ENCODE measurements around the gene GALNT14. TPM values are rescaled to one million over a fixed set of nuclear protein-coding genes. Genes with fewer than 3 reads are reported as not detected.

Gene GALNT14
- total RNA-seq, 1 donor = 0.72 TPM

GRCh38 chr2:30931841-30932407, 206.3 kb downstream of the GALNT14 start:
- no peak overlapping the region for H3K4me3 ChIP-seq (ENCODE audit: low read depth, low read length)
- TF ChIP-seq, protein P1, sequence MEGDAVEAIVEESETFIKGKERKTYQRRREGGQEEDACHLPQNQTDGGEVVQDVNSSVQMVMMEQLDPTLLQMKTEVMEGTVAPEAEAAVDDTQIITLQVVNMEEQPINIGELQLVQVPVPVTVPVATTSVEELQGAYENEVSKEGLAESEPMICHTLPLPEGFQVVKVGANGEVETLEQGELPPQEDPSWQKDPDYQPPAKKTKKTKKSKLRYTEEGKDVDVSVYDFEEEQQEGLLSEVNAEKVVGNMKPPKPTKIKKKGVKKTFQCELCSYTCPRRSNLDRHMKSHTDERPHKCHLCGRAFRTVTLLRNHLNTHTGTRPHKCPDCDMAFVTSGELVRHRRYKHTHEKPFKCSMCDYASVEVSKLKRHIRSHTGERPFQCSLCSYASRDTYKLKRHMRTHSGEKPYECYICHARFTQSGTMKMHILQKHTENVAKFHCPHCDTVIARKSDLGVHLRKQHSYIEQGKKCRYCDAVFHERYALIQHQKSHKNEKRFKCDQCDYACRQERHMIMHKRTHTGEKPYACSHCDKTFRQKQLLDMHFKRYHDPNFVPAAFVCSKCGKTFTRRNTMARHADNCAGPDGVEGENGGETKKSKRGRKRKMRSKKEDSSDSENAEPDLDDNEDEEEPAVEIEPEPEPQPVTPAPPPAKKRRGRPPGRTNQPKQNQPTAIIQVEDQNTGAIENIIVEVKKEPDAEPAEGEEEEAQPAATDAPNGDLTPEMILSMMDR (IDR thresholded peaks at IDR 0.05; ENCODE audit: insufficient read depth, low read length) = no peak
- no peak for DNase-seq (ENCODE audit: low read depth)

DNA sequence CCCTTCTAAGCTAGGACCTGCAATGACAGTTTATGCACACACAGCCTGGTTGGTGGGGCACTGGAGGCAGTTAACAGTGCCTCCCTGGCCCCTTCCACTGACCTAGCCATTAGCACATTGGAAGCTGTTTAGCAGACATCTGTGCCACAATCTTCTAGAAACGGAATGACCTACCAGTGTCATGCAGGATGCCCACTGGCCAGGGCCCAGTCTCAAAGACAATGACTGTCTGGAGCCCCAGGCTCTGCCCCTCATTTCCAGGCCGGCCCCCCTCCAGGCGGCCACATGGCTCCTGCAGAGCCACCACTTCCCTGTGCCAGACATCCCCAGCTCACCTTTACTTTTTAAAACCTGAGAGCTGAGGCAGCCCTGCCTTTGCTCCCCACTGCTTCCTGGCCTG, 207.5 kb downstream of the GALNT14 start:
- TF ChIP-seq, protein P1 (IDR thresholded peaks at IDR 0.05; ENCODE audit: insufficient read depth, low read length) = no peak
- no peak for DNase-seq (ENCODE audit: low read depth)
- H3K4me3 ChIP-seq (ENCODE audit: low read depth, low read length) = no peak overlapping the region

- no peak overlapping the region for H3K4me3 ChIP-seq (ENCODE audit: low read depth, low read length)
- TF ChIP-seq, protein P1 (IDR thresholded peaks at IDR 0.05; ENCODE audit: insufficient read depth, low read length) = no peak
- no peak for DNase-seq (ENCODE audit: low read depth)
These were observed 210.7 kb downstream of the GALNT14 start for GRCh38 chr2:30927465-30928075.

DNA sequence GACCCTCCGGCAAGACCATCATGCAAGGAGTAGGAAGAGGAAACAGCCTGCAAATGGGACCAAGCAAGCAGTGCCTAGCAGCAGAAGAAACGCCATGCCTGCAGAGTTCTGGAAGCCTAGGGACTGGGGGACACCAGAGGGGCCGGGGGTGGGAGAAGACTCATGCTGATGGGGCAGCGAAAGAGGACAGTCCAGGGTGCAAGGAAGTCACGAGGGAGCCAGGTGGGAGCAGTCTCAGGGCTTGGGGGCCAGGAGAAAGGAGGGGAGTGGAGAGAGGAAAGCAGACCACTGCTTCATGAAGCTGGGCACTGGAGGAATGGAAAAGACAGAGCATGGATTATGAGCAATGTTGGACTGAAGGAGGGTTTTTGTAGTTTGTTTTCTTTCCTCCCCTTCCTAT, 211.6 kb downstream of the GALNT14 start:
- DNase-seq (ENCODE audit: low read depth) = no peak
- TF ChIP-seq, protein P1 (IDR thresholded peaks at IDR 0.05; ENCODE audit: insufficient read depth, low read length) = no peak
- no peak overlapping the region for H3K4me3 ChIP-seq (ENCODE audit: low read depth, low read length)

DNA sequence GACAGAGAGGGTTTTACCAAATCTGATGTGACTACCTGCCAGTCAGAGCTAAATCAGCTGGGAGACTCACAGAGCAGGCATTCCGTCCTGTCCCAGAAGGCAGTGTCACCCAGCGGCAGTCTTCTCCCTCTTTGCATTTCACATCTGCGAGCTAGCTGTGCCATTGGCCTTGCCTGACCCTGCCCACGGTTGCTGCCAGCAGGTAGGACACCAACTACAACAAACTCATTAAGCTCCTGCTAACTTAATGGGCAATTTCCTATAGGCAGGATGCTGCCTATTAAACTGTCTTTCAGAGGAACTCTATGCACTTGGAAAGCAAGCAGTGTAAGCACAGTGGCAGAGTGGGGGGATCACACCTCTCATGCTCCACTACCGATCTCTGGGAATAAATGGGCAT, 214.6 kb downstream of the GALNT14 start:
- TF ChIP-seq, protein P1 (IDR thresholded peaks at IDR 0.05; ENCODE audit: insufficient read depth, low read length) = no peak
- DNase-seq (ENCODE audit: low read depth) = no peak
- H3K4me3 ChIP-seq (ENCODE audit: low read depth, low read length) = no peak overlapping the region

DNA sequence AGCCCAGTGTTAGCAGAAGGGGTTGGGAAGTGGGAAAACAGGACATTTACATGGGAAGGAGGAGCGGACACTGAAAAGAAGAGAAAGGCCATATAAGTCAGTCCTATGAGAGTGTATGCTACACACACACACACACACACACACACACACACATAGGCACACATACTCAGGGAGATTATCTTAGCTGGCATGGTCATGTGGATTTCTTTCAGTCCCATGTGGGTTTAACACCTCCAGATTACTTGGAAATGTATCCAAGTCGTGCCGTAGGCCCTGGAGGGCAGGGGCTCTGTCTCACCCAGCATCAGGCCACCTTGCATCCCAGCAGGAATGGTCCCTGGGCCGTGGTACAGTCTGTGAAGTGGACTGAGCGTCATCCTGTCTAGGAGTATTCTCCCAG, 217.7 kb downstream of the GALNT14 start:
- DNase-seq (ENCODE audit: low read depth) = no peak
- TF ChIP-seq, protein P1 (IDR thresholded peaks at IDR 0.05; ENCODE audit: insufficient read depth, low read length) = no peak
- H3K4me3 ChIP-seq (ENCODE audit: low read depth, low read length) = no peak overlapping the region

- DNase-seq (ENCODE audit: low read depth) = no peak
- TF ChIP-seq, protein P1 (IDR thresholded peaks at IDR 0.05; ENCODE audit: insufficient read depth, low read length) = peak; percentile 11
- H3K4me3 ChIP-seq (ENCODE audit: low read depth, low read length) = no peak overlapping the region
These were observed 222.8 kb downstream of the GALNT14 start for GRCh38 chr2:30915486-30915885.

All from fibroblast of the aortic adventitia (primary cell).